HG03045 (cell line): ENCODE measurements around the gene KLHL7.
"Not testable (repeated sequence)": the region's sequence is repeated elsewhere in the genome, so short reads cannot be mapped to it uniquely, and the experiment has no call there.

Experiments
- ATAC-seq: cut with Tn5 transposase; IDR thresholded peaks from one replicate; pipeline ENCODE4 v1.9.1; 2021; ENCODE audit warnings: mild to moderate bottlenecking, moderate library complexity; ENCODE audit not compliant: unreplicated experiment

The KLHL7 gene

DNA sequence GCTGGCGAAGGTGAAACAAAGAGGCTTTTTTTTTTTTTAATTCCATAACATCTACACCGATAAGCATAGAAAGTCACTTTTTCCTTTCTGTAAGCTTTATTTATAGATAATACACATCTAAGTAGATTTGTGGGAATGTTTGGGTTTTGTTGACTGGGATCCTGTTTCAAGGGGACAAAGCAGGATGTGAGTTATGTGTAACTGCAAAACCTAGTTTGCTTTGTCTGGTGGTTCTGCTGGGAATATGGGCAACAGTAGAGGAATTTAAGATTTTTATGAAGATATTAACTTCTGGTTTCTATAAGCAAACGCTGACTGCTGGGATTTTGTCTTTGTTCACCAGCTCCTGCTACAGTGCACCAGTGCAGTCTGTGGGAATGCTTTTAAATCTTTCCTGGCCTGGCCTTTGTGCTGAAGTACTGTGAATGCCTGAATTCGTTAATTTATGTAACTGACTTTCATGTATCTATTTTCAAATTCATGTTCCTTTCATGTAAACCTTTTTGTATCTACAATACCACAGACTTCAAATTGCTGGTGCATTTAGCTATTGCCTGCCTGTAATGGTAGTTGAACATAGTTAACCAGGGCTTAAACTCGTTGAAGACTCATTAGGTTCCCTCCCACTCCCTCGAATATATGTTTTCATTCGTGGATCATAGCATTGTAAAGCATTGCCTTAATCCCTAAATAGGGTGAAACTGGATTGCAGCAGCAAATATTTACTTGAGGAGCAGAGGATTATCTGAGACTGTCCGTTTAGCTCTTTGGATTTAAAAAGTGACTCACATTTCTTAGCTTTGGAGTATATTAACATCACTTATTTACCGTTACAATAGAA is 1.5 kb downstream of the KLHL7 start:
- ATAC-seq = no peak

- no peak for ATAC-seq
These were observed 2.2 kb downstream of the KLHL7 start for GRCh38 chr7:23107781-23108180.

- ATAC-seq = no peak
These were observed 3.4 kb downstream of the KLHL7 start for GRCh38 chr7:23108995-23109394.

DNA sequence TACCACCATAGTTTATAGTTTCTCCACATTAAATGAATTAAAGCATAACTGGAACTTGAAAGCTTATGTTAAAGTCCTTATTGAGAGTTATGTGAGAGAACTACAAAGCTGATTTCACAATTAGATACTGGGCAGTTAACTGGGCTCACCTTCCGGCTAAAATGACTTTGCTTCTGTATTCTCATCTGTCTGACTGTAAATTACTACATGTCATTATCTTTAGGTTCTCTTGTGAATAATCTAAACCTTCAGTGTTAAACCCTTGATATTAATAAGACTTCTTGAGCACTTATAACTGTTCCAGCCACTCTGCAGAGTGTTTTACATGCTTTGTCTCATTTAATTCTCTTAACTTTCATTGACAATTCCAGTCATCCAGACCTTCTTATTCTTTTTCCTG is 3.9 kb downstream of the KLHL7 start:
- ATAC-seq = no peak

- no peak for ATAC-seq
These were observed 9.3 kb downstream of the KLHL7 start for GRCh38 chr7:23114896-23115295.

DNA sequence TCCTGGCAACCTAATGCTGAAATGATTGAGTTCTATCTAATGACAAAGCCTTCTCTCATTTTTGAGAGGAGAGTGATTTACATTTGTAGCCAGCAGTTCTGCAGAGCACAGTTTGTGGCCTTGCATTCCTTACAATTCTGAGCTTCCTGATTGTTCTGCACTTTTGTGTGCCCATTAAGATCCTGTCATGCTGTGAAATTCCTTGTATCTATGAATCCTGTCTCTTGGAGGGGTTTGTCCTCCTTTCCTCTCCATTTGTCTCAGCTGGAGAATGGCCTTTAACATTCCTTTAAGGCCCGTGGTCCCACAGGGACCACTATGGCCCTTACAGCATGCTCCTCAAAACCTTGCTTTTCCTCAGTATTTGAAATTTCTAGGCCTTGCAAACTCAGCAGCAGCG is 10.4 kb downstream of the KLHL7 start:
- no peak for ATAC-seq

DNA sequence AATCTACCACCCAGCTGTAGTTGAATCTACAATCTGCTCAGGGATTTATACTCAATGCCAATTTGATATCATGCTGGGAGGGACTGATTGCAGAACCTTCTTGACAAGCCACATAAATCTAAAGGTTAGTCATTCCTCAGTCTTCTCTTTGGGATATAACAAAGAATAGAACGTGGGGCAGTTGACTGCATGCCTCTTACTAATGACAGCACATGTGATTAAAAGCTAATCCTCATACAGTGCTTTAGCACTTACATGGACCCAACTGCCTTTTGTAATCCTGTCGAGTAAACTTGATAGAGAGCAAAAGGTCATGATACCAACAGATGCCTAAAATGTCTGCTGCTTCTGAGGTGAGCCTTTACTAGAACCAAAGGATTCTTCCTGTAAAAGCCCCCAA is 12.3 kb downstream of the KLHL7 start:
- ATAC-seq = no peak

DNA sequence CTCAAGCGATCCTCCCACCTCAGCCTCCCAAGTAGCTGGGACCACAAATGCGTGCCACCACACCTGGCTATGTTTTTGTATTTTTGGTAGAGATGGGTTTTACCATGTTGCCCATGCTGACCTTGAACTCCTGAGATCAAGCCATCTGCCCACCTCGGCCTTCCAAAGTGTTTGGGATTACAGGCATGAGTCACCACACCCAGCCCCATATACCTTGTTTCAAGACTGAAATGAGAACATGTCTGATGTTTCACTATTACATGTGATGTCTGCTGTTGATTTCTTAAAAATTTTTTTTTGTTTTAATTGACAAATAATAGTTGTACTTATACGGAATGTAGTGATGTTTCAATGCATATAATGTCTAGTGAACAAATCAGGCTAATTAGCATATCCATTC is 14.5 kb downstream of the KLHL7 start:
- ATAC-seq = no peak

DNA sequence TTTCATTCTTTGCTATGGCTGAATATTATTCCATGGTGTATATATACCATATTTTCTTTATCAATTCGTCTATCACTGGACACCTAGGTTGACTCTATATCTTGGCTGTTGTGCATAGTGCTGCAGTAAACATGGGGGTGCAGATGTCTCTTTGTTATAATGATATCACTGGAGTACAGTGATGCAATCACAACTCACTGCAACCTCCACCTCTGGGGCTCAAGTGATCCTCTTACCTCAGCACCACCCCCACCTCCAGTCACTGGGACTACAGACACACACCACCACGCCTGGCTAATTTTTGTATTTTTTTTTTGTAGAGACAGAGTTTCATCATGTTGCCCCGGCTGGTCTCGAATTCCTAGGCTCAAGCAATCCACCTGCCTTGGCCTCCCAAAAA is 15.6 kb downstream of the KLHL7 start:
- no peak for ATAC-seq

- ATAC-seq = no peak
These were observed 17.4 kb downstream of the KLHL7 start for GRCh38 chr7:23123007-23123406.

- no peak for ATAC-seq
These were observed 17.9 kb downstream of the KLHL7 start for GRCh38 chr7:23123465-23123864.

DNA sequence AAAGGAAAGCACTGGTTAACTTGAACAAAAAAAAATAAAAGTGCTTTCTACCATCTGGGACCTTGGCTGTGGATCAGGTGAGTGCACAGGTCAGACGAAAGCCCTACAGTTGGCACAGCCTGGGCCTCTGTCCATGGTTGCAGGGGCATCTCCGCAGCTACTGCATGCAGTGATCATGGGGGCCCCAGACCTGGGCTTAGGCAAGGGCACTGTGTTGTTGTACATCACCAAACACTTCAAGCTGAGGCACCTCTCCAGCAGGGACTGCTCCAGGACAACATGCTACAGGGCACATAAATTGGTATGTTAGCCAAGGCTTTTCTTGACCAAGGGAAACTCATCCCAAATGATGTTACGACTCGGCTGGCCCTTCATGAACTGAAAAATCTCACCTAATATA is 23.5 kb downstream of the KLHL7 start:
- no peak for ATAC-seq

DNA sequence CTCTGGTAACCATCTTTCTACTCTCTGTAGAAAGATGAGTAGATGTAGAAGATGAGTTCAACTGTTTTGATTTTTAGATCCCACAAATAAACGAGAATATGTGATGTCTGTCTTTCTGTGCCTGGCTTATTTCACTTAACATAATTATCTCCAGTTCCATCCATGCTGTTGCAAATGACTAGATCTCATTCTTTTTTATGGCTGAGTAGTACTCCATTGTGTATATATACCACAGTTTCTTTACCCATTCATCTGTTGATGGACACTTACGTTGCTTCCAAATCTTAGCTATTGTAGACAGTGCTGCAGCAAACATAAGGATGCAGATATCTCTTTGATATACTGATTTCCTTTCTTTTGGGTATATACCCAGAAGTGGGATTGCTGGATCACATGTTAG is 26.2 kb downstream of the KLHL7 start:
- not testable (repeated sequence) for ATAC-seq

- ATAC-seq = no peak
These were observed 28.2 kb downstream of the KLHL7 start for GRCh38 chr7:23133797-23134196.

DNA sequence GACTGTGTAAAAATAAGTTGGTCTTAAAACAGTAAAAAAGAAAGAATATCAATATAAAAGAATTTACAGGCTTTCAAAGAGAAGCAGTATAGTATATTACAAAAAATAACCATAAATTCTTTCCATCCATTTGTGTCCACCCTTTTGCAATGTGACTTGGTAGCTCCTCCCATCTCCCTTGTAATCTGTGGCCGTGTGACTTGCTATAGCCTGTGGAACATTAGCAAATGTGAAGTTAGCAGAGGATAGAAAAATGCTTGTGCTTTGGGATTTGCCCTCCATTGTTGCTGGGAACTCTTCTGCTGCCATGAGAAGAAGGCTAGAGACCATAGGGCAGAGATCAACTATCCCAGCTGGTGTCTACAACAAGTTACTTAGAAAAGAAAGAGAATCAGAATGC is 30.2 kb downstream of the KLHL7 start:
- no peak for ATAC-seq

- ATAC-seq = no peak
These were observed 30.6 kb downstream of the KLHL7 start for GRCh38 chr7:23136216-23136615.

- no peak for ATAC-seq
These were observed 52.1 kb downstream of the KLHL7 start for GRCh38 chr7:23157679-23158078.

DNA sequence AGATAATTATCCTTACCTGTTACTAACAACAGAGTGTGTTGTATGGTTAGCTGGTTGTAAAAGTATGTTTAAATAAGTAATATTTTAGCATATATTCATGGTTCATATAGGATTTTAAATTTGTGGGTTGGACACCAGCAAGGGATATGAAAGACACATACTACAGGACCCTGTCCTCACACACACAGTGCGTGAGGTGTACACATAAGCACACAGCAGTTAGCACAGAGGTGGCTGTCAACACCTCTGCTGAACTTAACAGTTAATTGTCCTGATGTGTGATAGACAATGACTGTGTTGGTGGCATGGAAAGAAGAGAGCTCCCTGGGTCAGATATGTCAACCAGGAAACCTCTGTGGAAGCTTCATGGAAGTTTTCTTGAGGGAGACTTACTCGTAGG is 53.0 kb downstream of the KLHL7 start:
- ATAC-seq = no peak

DNA sequence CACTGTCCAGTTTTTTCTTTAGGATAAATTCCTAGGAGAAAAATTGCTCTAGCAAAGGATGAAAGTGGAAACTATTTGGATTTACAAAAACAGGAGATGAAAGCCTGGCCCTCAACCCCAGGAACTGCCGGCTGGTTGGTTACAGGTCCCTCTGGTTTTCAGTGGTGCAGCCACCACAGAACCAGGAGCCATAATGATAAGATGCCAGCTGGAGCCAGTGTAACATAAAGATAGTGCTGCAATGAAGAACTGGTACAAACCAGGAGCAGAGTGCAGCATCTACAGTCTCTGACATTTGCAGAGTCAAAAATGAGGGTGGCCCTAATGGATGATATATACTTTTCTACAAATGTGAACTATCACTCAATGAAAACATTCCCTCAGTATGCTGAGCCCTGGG is 55.9 kb downstream of the KLHL7 start:
- ATAC-seq = no peak

GRCh38 chr7:23164846-23165245 is 59.3 kb downstream of the KLHL7 start:
- ATAC-seq = no peak

DNA sequence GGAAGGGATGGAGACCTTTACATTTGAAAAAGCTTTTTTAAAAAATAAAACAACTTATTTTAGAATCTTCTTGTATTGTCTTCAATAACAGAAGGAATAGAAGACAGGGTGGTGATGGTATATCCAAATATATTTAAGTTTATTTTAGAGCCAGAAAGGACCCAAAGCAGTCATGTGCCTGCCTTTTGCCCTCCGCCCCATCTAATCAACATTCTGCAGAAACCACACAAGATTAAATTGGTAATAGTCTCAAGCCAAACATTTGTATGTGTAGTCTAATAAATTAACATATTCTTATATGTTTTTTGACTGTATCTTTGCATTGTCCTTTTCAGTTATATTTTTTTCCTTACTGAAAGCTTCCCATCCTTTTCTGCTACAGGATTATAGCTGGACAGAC is 59.7 kb downstream of the KLHL7 start:
- no peak for ATAC-seq

DNA sequence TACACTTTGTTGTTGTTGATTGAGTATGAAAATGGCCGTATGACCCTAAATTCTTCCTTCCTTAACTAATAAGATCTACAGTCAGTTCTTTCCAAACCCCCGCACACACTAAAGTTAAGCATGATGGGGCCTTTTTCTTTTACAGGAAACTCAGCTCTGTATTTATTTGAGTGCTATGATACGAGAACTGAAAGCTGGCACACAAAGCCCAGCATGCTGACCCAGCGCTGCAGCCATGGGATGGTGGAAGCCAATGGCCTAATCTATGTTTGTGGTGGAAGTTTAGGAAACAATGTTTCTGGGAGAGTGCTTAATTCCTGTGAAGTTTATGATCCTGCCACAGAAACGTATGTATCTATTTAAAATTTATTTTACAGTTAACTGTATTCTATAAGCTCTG is 62.1 kb downstream of the KLHL7 start:
- no peak for ATAC-seq
